DMS153 (cell line): ENCODE results near the gene TMEM256.
"Not testable (repeated sequence)": the region's sequence is repeated elsewhere in the genome, so short reads cannot be mapped to it uniquely, and the experiment has no call there.

Experiments used
- DNase-seq: peaks from one replicate; lab custom pipeline; 2025; lab: John Stamatoyannopoulos, UW

TMEM256 gene

DNA sequence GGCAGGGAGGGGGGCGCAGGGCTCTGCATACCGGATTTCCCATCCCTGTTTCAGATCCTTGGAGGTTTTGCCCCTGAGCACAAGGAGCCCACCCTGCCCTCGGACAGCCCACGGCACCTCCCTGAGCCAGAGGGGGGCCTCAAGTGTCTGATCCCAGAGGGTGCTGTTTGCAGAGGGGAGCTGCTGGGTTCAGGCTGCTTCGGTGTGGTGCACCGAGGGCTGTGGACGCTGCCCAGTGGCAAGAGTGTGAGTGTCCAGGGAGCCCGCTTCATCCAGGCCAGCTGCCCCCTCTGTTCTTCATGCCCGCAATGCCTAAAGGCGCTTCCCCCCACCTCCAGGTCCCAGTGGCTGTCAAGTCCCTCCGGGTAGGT is 20.5 kb downstream of the TMEM256 start:
- DNase-seq: no peak

DNA sequence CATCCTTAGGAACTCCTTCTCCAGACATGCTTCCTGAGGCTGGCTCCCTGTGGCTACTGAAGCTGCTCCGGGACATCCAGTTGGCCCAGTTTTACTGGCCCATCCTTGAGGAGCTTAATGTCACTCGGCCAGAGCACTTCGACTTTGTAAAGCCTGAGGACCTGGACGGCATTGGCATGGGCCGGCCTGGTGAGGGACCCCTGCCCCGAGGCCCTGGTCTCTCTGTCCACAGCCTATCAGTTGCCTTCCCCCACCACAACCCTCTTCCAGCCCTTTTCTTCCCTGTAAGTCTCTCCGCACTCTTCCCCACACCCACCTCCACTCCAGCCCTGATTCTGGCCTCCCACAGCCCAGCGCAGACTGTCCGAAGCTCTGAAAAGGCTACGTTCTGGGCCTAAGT is 21.0 kb downstream of the TMEM256 start:
- DNase-seq: no peak

DNA sequence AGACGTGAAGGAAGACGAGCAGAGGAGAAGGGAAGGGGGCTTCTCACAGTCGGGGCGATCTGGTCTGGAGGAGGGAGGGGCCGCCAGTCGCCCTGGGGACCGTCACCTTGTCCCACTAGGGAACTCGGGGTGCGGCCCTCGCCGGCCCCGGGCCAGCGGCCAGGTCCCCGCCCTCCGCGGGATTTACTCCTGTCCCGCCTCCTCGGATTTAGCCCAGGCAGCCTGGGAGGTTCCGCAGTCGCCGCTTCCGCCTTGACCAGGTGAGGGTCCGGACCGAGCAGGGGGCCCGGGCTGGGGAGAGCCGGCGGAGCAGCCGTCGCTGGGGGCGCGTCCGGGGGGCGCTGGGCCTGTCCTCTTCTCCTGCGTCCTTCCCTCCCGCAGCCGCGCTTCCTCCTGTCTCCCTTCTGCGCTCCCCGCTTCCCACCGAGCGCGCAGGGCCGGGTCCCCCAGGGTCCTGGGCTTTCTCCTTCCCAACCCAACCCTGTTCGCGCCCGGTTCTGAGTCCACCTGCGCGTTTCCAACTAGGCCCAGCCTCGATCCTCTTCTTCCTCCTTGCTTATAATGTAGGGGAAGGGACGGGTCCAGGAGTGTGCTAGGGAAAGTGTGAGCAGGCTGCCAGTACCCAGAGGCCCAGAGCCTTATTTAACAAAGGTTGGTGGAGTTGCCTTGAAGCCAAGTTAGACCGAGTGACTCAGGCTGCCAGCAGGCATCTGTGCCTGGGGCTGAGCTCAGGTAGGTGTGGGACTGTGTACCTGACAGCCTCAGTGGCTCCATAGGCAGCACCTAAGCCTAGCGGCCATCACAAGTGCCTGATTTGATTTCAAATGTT is 22.8 kb downstream of the TMEM256 start, which contains the start of gene TNK1:
TNK1 (plus strand) TSS at position 235 of the 829 bp plus-strand sequence. CDS start 1,838 bp downstream, outside the sequence.
- DNase-seq: no peak

DNA sequence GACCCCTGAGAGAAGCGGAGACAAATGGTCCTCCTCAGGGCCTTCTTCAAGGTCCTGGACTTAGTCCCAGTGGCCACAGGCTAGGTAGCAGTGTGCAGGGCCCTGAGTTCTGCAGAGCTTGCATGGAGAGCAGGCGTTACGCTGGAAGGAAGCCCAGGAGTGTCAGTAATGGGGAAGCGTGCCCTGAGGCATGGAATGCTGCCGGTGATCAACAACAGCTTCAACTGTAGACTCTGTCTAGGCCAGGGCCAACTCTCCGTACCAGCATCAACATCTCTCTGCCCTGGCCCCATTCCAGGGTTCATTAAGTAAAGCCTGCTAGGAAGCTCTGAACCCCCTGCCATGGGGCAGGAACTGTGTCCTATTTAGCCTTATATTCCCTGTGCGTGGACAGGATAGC is 23.6 kb downstream of the TMEM256 start:
- no peak for DNase-seq

DNA sequence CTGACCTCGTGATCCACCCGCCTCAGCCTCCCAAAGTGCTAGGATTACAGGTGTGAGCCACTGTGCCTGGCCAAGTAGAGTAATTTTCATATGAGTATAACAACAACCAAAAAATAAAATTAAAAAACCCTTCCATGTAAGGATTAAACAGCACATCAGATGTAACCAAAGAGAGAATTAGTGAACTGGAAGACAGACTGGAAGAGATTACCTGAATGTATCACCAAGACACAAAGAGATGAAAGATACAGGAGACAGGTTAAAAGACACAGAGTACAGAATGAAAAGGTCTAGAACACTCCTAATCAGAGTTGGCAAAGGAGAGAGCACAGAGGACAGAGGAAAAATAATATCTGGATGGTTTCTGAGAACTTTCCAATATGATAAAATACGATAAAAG is 24.8 kb downstream of the TMEM256 start:
- DNase-seq: no peak

DNA sequence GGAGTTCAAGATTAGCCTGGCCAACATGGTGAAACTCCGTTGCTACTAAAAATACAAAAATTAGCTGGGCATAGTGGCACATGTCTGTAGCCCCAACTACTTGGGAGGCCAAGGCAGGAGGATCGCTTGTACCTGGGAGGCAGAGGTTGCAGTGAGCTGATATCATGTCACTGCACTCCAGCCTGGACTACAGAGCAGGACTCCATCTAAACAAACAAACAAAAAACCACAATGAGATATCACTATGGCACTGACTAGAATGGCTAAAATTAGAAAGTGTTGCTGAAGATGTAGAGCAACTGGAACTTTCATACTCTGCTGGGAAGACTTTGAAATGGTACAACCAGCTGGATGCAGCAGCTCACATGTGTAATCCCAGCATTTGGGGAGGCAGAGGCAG is 29.5 kb downstream of the TMEM256 start:
- DNase-seq: no peak

DNA sequence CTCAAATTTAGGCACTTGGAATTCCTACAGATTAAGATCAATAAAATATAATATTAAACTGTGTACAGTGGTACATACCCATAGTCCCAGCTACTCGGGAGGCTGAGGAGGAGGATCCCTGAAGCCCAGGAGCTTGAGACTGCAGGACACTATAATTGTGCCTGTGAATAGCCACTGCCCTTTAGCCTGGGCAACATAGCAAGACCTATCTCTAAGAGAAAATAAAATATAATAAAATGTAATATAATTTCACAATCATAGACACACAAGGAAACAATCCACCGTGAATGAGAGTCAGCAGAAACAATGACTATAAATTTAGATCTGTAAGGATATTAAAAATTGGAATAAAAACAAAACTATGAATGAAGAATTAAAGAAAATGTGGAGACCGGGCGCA is 33.0 kb downstream of the TMEM256 start:
- no peak for DNase-seq

DNA sequence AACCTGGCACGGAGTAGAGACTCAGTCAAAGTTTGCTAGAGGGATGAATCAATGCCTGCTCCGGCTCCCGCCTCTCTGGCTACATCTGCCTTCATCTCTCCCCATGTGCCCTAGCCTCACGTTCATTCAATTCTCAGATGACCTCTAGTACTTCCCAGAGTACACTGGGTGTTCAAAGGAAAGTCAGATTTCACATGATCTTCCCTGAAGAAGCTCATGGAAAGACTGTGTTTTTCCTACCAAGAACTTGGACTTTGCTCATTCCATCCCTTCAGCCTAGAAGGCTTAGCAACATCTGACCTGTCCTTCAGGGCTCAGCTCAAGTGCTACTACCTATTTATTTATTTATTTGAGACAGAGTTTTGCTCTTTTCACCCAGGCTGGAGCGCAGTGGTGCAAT is 34.1 kb downstream of the TMEM256 start:
- no peak for DNase-seq

DNA sequence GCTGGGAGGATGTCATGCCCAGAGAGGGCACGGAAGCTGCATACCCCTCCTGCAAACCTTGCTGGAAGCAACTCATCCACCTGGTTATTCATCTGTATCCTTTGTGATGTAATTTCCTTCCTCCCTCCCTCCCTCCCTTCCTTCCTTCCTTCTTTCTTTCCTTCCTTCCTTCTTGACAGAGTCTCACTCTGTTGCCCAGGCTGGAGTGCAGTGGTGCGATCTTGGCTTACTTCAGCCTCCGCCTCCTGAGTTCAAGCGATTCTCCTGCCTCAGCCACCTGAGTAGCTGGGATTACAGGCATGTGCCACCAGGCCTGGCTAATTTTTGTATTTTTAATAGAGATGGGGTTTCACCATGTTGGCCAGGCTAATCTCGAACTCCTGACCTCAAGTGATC is 35.3 kb downstream of the TMEM256 start:
- not testable (repeated sequence) for DNase-seq

DNA sequence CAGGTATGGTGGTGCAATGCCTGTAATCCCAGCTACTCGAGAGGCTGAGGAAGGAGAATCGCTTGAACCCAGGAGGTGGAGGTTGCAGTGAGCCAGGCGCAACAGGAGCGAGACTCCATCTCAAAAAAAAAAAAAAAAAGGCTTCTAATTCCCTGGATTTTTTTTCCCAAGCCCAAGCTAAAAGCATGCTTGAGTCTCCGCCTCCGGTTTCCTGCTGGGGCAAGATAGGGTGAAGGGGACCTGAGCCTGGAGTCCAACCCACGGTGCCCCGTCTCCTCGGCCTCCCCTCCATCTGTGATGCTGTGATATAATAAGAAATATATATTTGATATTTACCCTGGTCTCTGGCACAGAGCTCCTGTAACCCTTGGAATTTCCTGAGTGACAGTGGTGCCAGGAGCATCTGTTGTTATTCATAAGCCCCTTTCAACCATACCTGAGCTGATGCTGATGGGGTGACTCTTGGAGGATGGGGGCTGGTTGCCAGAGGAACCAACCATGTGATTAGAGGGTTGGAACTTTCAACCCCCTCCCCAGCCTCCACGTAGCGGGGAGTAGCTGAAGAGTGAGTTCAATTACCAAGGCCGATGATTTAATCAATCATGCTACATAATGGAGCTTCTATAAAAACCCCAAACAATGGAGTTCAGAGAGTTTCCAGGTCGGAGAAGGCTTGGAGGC is 35.8 kb downstream of the TMEM256 start:
- DNase-seq: no peak

DNA sequence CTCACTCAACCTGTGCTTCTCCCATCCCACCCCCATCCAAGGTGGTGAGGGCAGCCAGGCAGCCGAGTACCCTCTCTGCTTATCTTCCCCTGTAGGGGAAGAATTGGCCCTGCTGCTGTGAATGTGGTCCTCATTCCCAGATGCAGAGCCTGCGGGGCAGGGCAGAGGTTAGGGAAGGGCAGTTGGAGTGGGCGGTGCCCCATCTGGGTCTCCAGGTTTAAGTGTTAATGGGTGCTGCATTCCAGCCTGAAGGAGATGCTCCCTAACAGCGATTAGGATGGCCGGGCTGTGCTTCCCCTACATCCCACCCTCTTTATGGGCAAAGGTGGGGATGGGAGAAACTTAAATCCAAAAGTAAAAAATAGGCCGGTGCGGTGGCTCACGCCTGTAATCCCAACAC is 36.8 kb downstream of the TMEM256 start:
- DNase-seq: no peak

DNA sequence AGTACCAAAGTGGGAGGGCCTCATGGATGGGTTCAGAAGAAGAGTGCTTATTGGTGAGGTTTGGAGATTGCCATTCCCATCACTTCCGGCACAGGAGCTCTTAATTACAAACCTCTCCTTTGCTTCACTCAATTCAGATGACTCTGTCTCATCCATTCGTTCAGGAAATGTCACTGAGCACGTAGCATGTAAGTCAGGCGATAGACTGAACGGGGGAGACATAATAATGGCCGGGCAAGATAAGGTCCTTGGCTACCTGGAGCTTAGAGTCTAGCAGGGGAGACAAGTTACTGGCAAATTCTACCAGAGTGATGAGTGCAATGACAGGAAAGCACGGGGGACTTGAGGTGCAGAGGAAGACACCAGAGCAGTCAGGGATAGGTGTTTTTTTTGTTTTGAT is 37.9 kb downstream of the TMEM256 start:
- not testable (repeated sequence) for DNase-seq

DNA sequence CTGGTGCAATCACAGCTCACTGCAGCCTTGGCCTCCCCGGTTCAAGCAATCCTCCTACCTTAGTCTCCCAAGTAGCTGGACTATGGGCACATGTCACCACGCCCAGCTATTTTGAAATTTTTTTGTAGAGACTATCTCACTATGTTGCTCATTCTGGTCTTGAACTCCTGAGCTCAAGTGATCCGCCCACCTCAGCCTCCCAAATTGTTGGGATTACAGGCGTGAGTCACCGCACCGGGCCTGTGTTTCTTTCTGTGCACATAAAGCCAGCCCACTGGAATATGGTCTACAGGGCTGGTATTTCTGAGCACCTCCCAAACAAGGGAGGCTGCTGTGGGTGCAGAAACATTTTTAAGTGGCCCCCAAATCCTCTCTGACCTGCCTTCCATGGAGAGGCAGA is 40.6 kb downstream of the TMEM256 start:
- DNase-seq: no peak

DNA sequence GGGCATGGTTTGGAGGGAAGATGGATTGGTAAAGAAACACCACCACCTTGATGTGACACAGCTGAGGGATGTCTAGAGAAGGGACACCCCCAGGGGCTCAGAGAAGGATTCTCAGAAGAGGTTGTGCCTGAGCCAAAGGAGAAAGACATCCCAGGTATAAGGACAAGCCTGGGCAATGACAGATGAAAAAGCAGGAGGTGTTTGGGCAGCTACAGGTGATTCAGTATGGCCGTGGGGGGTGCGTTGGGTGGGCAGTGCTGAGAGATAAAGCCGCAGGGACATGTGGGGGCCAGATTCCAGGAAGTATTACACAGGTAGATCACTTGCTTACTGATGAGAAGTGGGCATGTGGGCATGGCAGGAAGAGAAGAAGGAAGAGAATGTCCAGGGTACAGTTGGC is 42.0 kb downstream of the TMEM256 start:
- no peak for DNase-seq

DNA sequence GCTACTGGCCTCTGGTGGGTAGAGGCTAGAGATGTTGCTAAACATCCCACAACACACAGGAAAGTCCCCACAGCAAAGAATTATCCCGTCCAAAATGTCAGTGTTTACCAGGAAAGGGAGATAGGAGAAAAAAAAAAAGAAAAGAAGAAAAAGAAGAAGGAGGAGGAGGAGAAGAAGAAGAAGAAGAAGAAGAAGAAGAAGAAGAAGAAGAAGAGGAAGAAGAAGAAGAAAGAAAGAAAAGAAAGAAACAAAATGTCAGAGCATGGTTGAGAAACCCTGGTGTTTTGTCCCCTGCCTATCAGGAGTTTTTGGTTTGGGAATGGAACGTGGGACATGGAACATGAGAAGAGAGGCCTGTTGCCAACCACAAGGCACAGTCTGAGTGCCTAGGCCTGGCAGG is 46.5 kb downstream of the TMEM256 start:
- no peak for DNase-seq

DNA sequence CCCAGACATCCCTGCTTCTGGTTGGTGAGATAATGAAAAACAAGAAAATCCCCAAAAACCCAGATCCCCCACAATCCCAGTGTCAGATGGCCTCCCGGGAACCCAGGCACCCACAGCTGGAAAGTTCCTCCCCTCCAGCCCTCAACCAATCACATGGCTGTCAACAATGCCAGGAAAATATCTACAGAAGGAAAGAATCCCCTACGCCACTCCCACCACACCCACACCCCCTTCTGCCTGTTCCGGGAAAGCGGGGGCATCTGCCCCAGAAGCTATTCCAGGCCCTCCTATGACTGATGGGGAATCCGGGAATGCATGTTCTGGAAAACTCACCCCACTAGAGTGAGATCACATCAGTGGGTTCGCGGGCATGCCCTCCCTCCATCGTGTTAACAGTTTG is 47.1 kb downstream of the TMEM256 start:
- DNase-seq: no peak

DNA sequence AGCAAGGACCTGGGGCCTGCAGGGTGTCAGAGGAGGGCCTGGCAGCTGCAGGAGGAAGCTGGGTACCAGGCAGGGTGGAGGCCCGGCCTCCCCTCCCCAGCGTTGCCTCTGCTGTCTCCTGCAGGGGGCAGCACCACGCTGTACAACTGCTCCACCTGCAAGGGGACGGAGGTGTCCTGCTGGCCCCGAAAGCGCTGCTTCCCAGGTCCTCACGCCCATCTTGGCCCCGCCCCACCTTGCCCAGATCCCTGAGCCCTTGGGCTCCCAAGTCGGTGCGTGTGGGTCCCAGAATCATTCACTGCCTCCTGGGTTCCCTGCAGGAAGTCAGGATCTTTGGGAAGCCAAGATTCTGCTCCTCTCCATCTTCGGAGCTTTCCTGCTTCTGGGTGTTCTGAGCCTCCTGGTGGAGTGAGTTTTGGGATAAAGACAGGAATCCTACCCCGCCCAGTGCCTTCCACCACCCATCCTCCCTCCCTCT is 47.8 kb downstream of the TMEM256 start:
- DNase-seq: peak; percentile 49

DNA sequence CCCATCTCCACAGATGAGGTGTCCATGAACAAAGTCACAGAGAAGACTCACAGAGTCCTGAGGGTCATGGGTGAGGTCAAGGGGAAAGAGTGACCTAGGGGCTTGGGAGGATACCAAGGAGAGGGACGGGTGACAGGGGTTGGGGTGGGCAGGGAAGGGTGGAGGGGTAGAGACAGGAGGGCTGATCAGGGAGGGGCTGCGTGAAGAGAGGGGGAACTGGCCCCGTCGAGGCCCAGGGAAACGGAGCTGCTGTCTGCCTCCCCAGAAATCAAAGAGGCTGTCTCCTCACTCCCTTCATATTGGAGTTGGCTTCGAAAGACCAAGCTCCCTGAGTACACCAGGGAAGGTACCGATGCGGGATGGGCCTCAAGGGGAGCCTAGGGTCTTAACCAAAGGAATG is 48.3 kb downstream of the TMEM256 start:
- DNase-seq: no peak

DNA sequence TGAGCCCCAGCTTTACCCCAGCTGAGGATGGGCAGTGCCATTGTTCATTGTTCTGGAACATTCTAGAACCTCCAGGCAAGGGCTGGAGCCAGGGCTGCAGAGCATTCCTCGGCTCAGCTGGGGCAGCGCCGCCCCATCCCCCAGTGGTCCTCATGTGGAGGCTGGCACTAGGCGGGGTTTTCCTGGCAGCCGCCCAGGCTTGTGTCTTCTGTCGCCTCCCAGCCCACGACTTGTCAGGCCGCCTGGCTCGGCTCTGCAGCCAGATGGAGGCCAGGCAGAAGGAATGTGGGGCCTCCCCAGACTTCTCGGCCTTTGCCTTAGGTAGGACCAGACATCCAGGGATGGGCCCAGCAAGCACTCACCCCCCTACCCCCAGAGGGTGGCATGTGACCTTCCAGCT is 48.8 kb downstream of the TMEM256 start, which contains the start of gene TMEM95:
TMEM95 (plus strand) TSS at position 104 of the 400 bp plus-strand sequence; CDS start at position 153, 49 bp downstream.
- DNase-seq: no peak

DNA sequence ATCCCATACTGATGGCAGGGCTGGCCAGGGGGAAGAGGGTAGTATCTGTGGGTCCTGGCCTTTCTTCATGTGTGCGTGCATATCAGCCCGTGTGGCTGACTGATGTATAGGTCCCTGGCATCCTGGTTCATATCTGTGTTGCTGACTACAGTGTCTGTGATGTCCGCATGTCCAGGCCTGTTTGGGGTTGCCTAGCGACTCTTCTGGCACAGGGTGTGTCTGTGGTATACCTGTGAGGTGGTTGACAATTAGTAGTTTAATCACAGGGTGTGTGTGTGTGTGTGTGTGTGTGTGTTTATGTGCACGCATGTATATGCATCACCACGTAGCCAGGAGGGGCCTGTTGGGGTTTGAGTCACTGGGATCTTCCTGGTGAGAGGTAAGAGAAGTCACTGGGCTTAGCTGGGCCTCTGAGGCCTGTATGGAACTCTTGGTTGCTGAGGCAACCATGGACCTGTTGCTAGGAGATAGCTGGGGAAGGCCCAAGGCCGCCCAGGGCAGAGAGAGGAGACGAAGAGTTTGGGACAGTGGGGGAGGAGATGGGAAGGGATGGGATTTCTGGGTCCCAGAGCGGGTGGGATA is 49.5 kb downstream of the TMEM256 start:
- peak; percentile 69 for DNase-seq
